Subcutaneous abdominal adipose tissue (tissue), 5 donors: ENCODE data around the gene UNKL.

Experiments used
- H3K27ac ChIP-seq: one replicate; pipeline ENCODE4 v1.7.0; 2013; ENCODE audit warnings: low read depth, mild to moderate bottlenecking, inconsistent platforms, low read length, moderate library complexity
- H3K27me3 ChIP-seq, 5 donors: one replicate each; pipeline ENCODE4 v1.7.0; 2013; ENCODE audit warnings: low read length in 5 of 5, inconsistent platforms in 1 of 5; ENCODE audit not compliant: control insufficient read depth in 5 of 5, insufficient read depth in 4 of 5
- H3K36me3 ChIP-seq, 5 donors: one replicate each; pipeline ENCODE4 v1.7.0; 2013; ENCODE audit warnings: low read length in 5 of 5; ENCODE audit not compliant: control insufficient read depth in 5 of 5, insufficient read depth in 5 of 5
- H3K4me1 ChIP-seq, 5 donors: one replicate each; pipeline ENCODE4 v1.7.0; 2013; ENCODE audit warnings: low read length in 5 of 5, mild to moderate bottlenecking in 3 of 5, moderate library complexity in 1 of 5; ENCODE audit not compliant: control insufficient read depth in 5 of 5, insufficient read depth in 5 of 5
- H3K4me3 ChIP-seq, 5 donors: one replicate each; pipeline ENCODE4 v1.7.0; 2013; ENCODE audit warnings: low read length in 5 of 5, low read depth in 1 of 5
- H3K9ac ChIP-seq, 5 donors: one replicate each; pipeline ENCODE4 v1.7.0; 2013; ENCODE audit warnings: low read length in 5 of 5, mild to moderate bottlenecking in 4 of 5, moderate library complexity in 3 of 5
- H3K9me3 ChIP-seq, 5 donors: one replicate each; pipeline ENCODE4 v1.7.0; 2013; ENCODE audit warnings: low read length in 5 of 5; ENCODE audit not compliant: control insufficient read depth in 5 of 5
- donor health status: healthy.
- donor health status: healthy.
- donor health status: healthy.
- donor health status: healthy.
- donor health status: healthy.

Gene UNKL

GRCh38 chr16:1393613-1394176 is 20.8 kb downstream of the UNKL start:
- Histone ChIP-seq H3K27me3 (no peaks in the 10 kb centered on the region), H3K27ac (no peak overlapping the region), H3K9ac (no peak overlapping the region), H3K4me1 (no peaks in the 10 kb centered on the region), H3K36me3 (peaks cover 0 to 84% (median 76%) of the 10 kb centered on the region in 5 donors), H3K4me3 (no peak overlapping the region), H3K9me3 (no peaks in the 10 kb centered on the region)

GRCh38 chr16:1392826-1393225 is 21.7 kb downstream of the UNKL start:
- no peak overlapping the region for H3K9ac ChIP-seq
- H3K36me3 ChIP-seq = peaks cover 0 to 85% (median 76%) of the 10 kb centered on the region in 5 donors
- no peak overlapping the region for H3K4me3 ChIP-seq
- H3K27ac ChIP-seq = no peak overlapping the region
- H3K27me3 ChIP-seq = no peaks in the 10 kb centered on the region
- H3K9me3 ChIP-seq = no peaks in the 10 kb centered on the region
- no peaks in the 10 kb centered on the region for H3K4me1 ChIP-seq

GRCh38 chr16:1390239-1390779 is 24.2 kb downstream of the UNKL start:
- H3K36me3 ChIP-seq = peaks cover 0 to 88% (median 71%) of the 10 kb centered on the region in 5 donors
- no peak overlapping the region for H3K4me3 ChIP-seq
- no peak overlapping the region for H3K9ac ChIP-seq
- H3K27ac ChIP-seq = no peak overlapping the region
- no peaks in the 10 kb centered on the region for H3K27me3 ChIP-seq
- no peaks in the 10 kb centered on the region for H3K9me3 ChIP-seq
- no peaks in the 10 kb centered on the region for H3K4me1 ChIP-seq

- Histone ChIP-seq H3K27ac (no peak overlapping the region), H3K36me3 (peaks cover 0 to 91% (median 74%) of the 10 kb centered on the region in 5 donors), H3K4me1 (no peaks in the 10 kb centered on the region), H3K27me3 (no peaks in the 10 kb centered on the region), H3K4me3 (no peak overlapping the region), H3K9ac (no peak overlapping the region), H3K9me3 (no peaks in the 10 kb centered on the region)
These were observed 24.7 kb downstream of the UNKL start for GRCh38 chr16:1389762-1390161.

- Histone ChIP-seq H3K27ac (no peak overlapping the region), H3K9me3 (no peaks in the 10 kb centered on the region), H3K9ac (no peak overlapping the region), H3K4me1 (no peaks in the 10 kb centered on the region), H3K36me3 (peaks cover 0 to 83% (median 65%) of the 10 kb centered on the region in 5 donors), H3K4me3 (no peak overlapping the region), H3K27me3 (no peaks in the 10 kb centered on the region)
These were observed 27.2 kb downstream of the UNKL start for GRCh38 chr16:1387331-1387730.

GRCh38 chr16:1385232-1385631 is 29.3 kb downstream of the UNKL start:
- peaks cover 0 to 79% (median 57%) of the 10 kb centered on the region in 5 donors for H3K36me3 ChIP-seq
- H3K27ac ChIP-seq = no peak overlapping the region
- peaks cover 0 to under 1% (median 0%) of the 10 kb centered on the region in 5 donors for H3K4me1 ChIP-seq
- H3K9me3 ChIP-seq = no peaks in the 10 kb centered on the region
- H3K27me3 ChIP-seq = no peaks in the 10 kb centered on the region
- H3K9ac ChIP-seq = no peak overlapping the region
- H3K4me3 ChIP-seq = no peak overlapping the region

GRCh38 chr16:1383556-1383955 is 30.9 kb downstream of the UNKL start:
- H3K4me1 ChIP-seq = peaks cover 2 to 15% (median 10%) of the 10 kb centered on the region in 5 donors
- H3K27me3 ChIP-seq = no peaks in the 10 kb centered on the region
- no peak overlapping the region for H3K27ac ChIP-seq
- no peak overlapping the region for H3K9ac ChIP-seq
- H3K4me3 ChIP-seq = no peak overlapping the region
- no peaks in the 10 kb centered on the region for H3K9me3 ChIP-seq
- peaks cover 0 to 64% (median 44%) of the 10 kb centered on the region in 5 donors for H3K36me3 ChIP-seq

GRCh38 chr16:1381612-1382406 is 32.7 kb downstream of the UNKL start:
- Histone ChIP-seq H3K36me3 (peaks cover 0 to 46% (median 31%) of the 10 kb centered on the region in 5 donors), H3K4me3 (no peak overlapping the region), H3K9ac (no peak overlapping the region), H3K9me3 (no peaks in the 10 kb centered on the region), H3K4me1 (peaks cover 5 to 32% (median 21%) of the 10 kb centered on the region in 5 donors), H3K27ac (no peak overlapping the region), H3K27me3 (no peaks in the 10 kb centered on the region)

GRCh38 chr16:1380195-1380594 is 34.3 kb downstream of the UNKL start:
- Histone ChIP-seq H3K27ac (peak overlapping the region; percentile 80), H3K9ac (peak overlapping the region in 2 of 5 donors; percentile 35 to 64), H3K27me3 (no peaks in the 10 kb centered on the region), H3K36me3 (peaks cover 0 to 51% (median 37%) of the 10 kb centered on the region in 5 donors), H3K9me3 (no peaks in the 10 kb centered on the region), H3K4me3 (no peak overlapping the region), H3K4me1 (peaks cover 5 to 36% (median 21%) of the 10 kb centered on the region in 5 donors)
